Thyroid gland (tissue), 4 donors: Measurements from ENCODE around the gene STAG1. TPM values are rescaled to one million over a fixed set of nuclear protein-coding genes. Genes with fewer than 3 reads are reported as not detected.

Experiments used
- DNase-seq, 2 donors: peaks; one replicate each; pipeline ENCODE4 v3.0.0-alpha.2; 2019
- H3K27ac ChIP-seq, 3 donors: fragments of 200-600 bp; sonication (generic); 1 replicate in 2 of 3; 2 replicates in 1 of 3; pipeline ENCODE4 v1.5.1; 2016 to 2019; ENCODE audit warnings: mild to moderate bottlenecking in 1 of 3, moderate library complexity in 1 of 3
- H3K27me3 ChIP-seq: fragments of 200-600 bp; sonication (generic); one replicate; pipeline ENCODE4 v1.5.1; 2019
- H3K36me3 ChIP-seq, 2 donors: fragments of 200-600 bp; sonication (generic); one replicate each; pipeline ENCODE4 v1.5.1; 2016 to 2019
- H3K4me1 ChIP-seq, 2 donors: fragments of 200-600 bp; sonication (generic); one replicate each; pipeline ENCODE4 v1.5.1; 2017 to 2019
- H3K4me3 ChIP-seq, 3 donors: fragments of 200-600 bp; sonication (generic); replicated peaks in 1 of 3; 1 replicate in 2 of 3; 2 replicates in 1 of 3; pipeline ENCODE4 v1.5.1; 2016; ENCODE audit warnings: mild to moderate bottlenecking in 1 of 3
- H3K9me3 ChIP-seq: fragments of 200-600 bp; sonication (generic); one replicate; pipeline ENCODE4 v1.5.1; 2017
- CTCF ChIP-seq, 6 experiments: fragments of 200-600 bp in 3 of 6; fragments of 450-650 bp in 3 of 6; sonication (generic) in 3 of 6; IDR thresholded peaks; one replicate each; pipeline ENCODE4 v1.5.1; 2016 to 2019; ENCODE audit warnings: antibody characterized with exemption in 6 of 6, mild to moderate bottlenecking in 2 of 6, inconsistent platforms in 1 of 6, moderate library complexity in 1 of 6
- POLR2A ChIP-seq, 2 donors: fragments of 450-650 bp; IDR thresholded peaks; one replicate each; pipeline ENCODE4 v1.6.1; 2017; ENCODE audit warnings: antibody characterized with exemption in 2 of 2, mild to moderate bottlenecking in 2 of 2, moderate library complexity in 1 of 2
- WGBS, 2 donors: methylation state at CpG; one replicate each; pipeline ENCODE4 v1.1.5; 2017; 5-methylcytosine and 5-hydroxymethylcytosine counted together
- intact Hi-C: fragments of 100-400 bp; cut with DNase I; formaldehyde crosslinking; loops from one replicate; pipeline ENCODE4 v1.15.1; 2023
- total RNA-seq, 4 donors: library from RNA; depleted of rRNA; stranded (reverse); fragments of >200 nt; gene quantifications; one replicate each; pipeline ENCODE4 v1.2.3, GENCODE V29; 2016

The STAG1 gene
- total RNA-seq, 4 donors from 2014 or later: 50.5 to 68.8 (median 54.4) TPM

DNA sequence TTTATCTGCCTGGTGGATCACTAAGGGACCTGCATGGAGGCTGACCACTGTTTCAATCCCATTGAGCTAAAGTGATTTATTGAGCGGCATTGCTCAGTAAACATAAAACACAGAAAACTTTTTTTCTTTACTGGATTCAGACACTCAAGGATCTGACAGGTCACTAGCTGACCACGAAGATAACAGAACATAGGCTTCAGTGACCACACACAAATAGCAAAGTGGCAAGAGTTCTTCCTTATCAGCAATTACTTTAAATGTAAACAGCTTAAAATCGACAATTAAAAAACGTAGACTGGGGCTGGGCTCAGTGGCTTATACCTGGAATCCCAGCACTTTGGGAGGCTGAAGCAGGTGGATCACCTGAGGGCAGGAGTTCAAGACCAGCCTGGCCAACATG is 48.7 kb downstream of the STAG1 start:
- no peaks in the 10 kb centered on the region for H3K27me3 ChIP-seq
- WGBS, 2 donors: 93% methylated on average over 4 of the region's 4 CpGs
- no peaks in the 10 kb centered on the region for H3K4me1 ChIP-seq
- DNase-seq: no peak
- H3K9me3 ChIP-seq: no peaks in the 10 kb centered on the region
- no peak overlapping the region for H3K4me3 ChIP-seq
- no peak for TF ChIP-seq CTCF (IDR thresholded peaks at IDR 0.05)
- H3K36me3 ChIP-seq: no peaks in the 10 kb centered on the region
- no peak overlapping the region for H3K27ac ChIP-seq
- intact Hi-C loops: no loop called here

DNA sequence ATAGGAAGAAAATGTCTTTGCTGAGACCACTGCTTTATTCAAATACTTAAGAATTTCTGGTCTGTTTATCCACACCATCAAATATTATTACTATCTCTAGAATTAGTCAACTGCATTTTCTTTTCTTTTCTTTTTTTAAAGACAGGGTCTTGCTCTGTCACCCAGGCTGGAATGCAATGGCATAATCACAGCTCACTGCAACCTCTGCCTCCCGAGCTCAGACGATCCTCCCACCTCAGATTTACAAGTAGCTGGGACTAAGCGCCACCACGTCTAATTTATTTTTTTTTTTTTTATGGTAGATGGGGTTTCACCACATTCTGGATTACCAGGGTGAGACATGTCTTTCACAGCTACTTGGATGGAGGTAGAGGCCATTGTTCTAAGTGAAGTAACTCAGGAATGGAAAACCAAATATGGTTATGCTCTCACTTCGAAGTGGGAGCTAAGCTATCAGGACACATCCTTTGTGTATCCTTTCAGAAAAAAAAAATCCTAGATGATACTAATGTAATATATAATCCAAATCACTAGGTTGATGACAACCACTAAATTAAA is 52.8 kb downstream of the STAG1 start:
- TF ChIP-seq POLR2A (IDR thresholded peaks at IDR 0.05) (no peak), CTCF (IDR thresholded peaks at IDR 0.05) (no peak)
- WGBS, 2 donors: 83 to 89% methylated on average over 5 of the region's 5 CpGs

DNA sequence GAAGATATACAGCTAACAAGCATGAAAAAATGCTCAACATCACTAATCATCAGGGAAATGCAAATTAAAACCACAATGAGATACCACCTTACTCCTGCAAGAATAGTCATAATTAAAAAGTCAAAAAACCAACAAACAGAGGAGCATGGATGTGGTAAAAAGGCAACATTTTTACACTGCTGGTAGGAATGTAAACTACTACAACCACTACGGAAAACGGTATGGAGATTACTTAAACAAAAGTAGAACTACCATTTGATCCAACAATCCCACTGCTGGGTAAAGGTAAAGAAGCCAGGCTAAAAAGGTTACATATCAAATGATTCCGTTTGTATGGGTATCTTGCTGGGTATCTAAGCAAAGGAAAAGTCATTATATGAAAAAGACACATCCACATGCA is 53.8 kb downstream of the STAG1 start:
- intact Hi-C loops: no loop called here
- Histone ChIP-seq H3K4me1 (peaks cover 0 to 8% of the 10 kb centered on the region in 2 donors), H3K9me3 (no peaks in the 10 kb centered on the region), H3K36me3 (no peaks in the 10 kb centered on the region), H3K27ac (no peak overlapping the region), H3K27me3 (no peaks in the 10 kb centered on the region), H3K4me3 (no peak overlapping the region)
- no peak for TF ChIP-seq CTCF (IDR thresholded peaks at IDR 0.05)
- TF ChIP-seq POLR2A (IDR thresholded peaks at IDR 0.05): no peak
- 87 to 94% methylated on average over 3 of the region's 3 CpGs for WGBS, 2 donors
- no peak for DNase-seq

More for the DNA sequence above, 52.8 kb downstream of the STAG1 start:
- no peak for DNase-seq
- Histone ChIP-seq H3K4me3 (no peak overlapping the region), H3K4me1 (peaks cover 0 to 8% of the 10 kb centered on the region in 2 donors), H3K36me3 (no peaks in the 10 kb centered on the region), H3K27me3 (no peaks in the 10 kb centered on the region), H3K9me3 (no peaks in the 10 kb centered on the region), H3K27ac (no peak overlapping the region)
- intact Hi-C loops: no loop called here

GRCh38 chr3:136696797-136697196 is 55.4 kb downstream of the STAG1 start:
- DNase-seq: no peak
- Histone ChIP-seq H3K9me3 (no peaks in the 10 kb centered on the region), H3K27ac (no peak overlapping the region), H3K4me1 (peaks cover 7 to 11% of the 10 kb centered on the region in 2 donors), H3K36me3 (no peaks in the 10 kb centered on the region), H3K4me3 (no peak overlapping the region), H3K27me3 (no peaks in the 10 kb centered on the region)
- no peak for TF ChIP-seq CTCF (IDR thresholded peaks at IDR 0.05)
- TF ChIP-seq POLR2A (IDR thresholded peaks at IDR 0.05): no peak
- intact Hi-C loops: no loop called here
- 93 to 95% methylated on average over 6 of the region's 6 CpGs for WGBS, 2 donors

- TF ChIP-seq CTCF (IDR thresholded peaks at IDR 0.05): no peak
- TF ChIP-seq POLR2A (IDR thresholded peaks at IDR 0.05): no peak
- Histone ChIP-seq H3K4me1 (peaks cover 11 to 19% of the 10 kb centered on the region in 2 donors), H3K27me3 (no peaks in the 10 kb centered on the region), H3K9me3 (no peaks in the 10 kb centered on the region), H3K27ac (no peak overlapping the region), H3K4me3 (no peak overlapping the region), H3K36me3 (no peaks in the 10 kb centered on the region)
- DNase-seq: no peak
- intact Hi-C loops: no loop called here
- WGBS, 2 donors: 77 to 78% methylated on average over 2 of the region's 2 CpGs
These were observed 57.9 kb downstream of the STAG1 start for GRCh38 chr3:136694321-136694720.
